H9 (cell line): ENCODE data around the gene SP140. TPM values are rescaled to one million over a fixed set of nuclear protein-coding genes. Genes with fewer than 3 reads are reported as not detected.
"Not testable (repeated sequence)": the region's sequence is repeated elsewhere in the genome, so short reads cannot be mapped to it uniquely, and the experiment has no call there.

Source experiments
- DNase-seq: peaks from one replicate; pipeline ENCODE4 v3.0.0-alpha.2; 2017
- H2AFZ ChIP-seq: one replicate; pipeline ENCODE4 v1.6.1; 2013; ENCODE audit warnings: mild to moderate bottlenecking, low read length, control low read depth, moderate library complexity
- H2AK5ac ChIP-seq: 2 replicates; pipeline ENCODE4 v1.6.1; 2013; ENCODE audit warnings: low read length, control low read depth, mixed read lengths; ENCODE audit not compliant: insufficient read length
- H2BK120ac ChIP-seq: one replicate; pipeline ENCODE4 v1.6.1; 2013; ENCODE audit warnings: low read depth, mild to moderate bottlenecking, low read length, control low read depth, inconsistent platforms; ENCODE audit not compliant: poor library complexity, severe bottlenecking
- H2BK12ac ChIP-seq: 2 replicates; pipeline ENCODE4 v1.6.1; 2013; ENCODE audit warnings: low read length, control low read depth, mixed read lengths, low read depth; ENCODE audit not compliant: insufficient read length
- H2BK15ac ChIP-seq: 2 replicates; pipeline ENCODE4 v1.6.1; 2013; ENCODE audit warnings: low read depth, low read length, control low read depth
- H2BK20ac ChIP-seq: one replicate; pipeline ENCODE4 v1.6.1; 2013; ENCODE audit warnings: low read depth, mild to moderate bottlenecking, low read length, control low read depth, inconsistent platforms; ENCODE audit not compliant: poor library complexity, severe bottlenecking
- H2BK5ac ChIP-seq: 2 replicates; pipeline ENCODE4 v1.6.1; 2013; ENCODE audit warnings: low read length, control low read depth, mixed read lengths; ENCODE audit not compliant: insufficient read length
- H3K14ac ChIP-seq: 2 replicates; pipeline ENCODE4 v1.6.1; 2013; ENCODE audit warnings: low read length, control low read depth; ENCODE audit not compliant: insufficient read depth
- H3K18ac ChIP-seq: 2 replicates; pipeline ENCODE4 v1.6.1; 2013; ENCODE audit warnings: low read depth, mild to moderate bottlenecking, mixed read lengths, low read length, control low read depth; ENCODE audit not compliant: insufficient read length
- H3K23ac ChIP-seq: 2 replicates; pipeline ENCODE4 v1.6.1; 2013; ENCODE audit warnings: low read length, control low read depth, mixed read lengths, low read depth; ENCODE audit not compliant: insufficient read length
- H3K23me2 ChIP-seq: 2 replicates; pipeline ENCODE4 v1.6.1; 2013; ENCODE audit warnings: low read depth, mild to moderate bottlenecking, mixed read lengths, low read length, control low read depth; ENCODE audit not compliant: insufficient read length, poor library complexity, severe bottlenecking
- H3K27ac ChIP-seq: 2 replicates; pipeline ENCODE4 v1.5.1; 2013; ENCODE audit warnings: low read length, control low read depth, mixed read lengths, low read depth; ENCODE audit not compliant: insufficient read length
- H3K27me3 ChIP-seq: 2 replicates; pipeline ENCODE4 v1.6.1; 2013; ENCODE audit warnings: low read length, control low read depth, inconsistent platforms; ENCODE audit not compliant: insufficient read depth
- H3K4ac ChIP-seq: 2 replicates; pipeline ENCODE4 v1.6.1; 2013; ENCODE audit warnings: low read depth, mild to moderate bottlenecking, control low read depth, inconsistent platforms, low read length, moderate library complexity
- H3K4me1 ChIP-seq: 2 replicates; pipeline ENCODE4 v1.6.1; 2013; ENCODE audit warnings: low read length, control low read depth, inconsistent platforms; ENCODE audit not compliant: insufficient read depth
- H3K4me2 ChIP-seq: 2 replicates; pipeline ENCODE4 v1.6.1; 2013; ENCODE audit warnings: low read length, control low read depth, mixed read lengths; ENCODE audit not compliant: insufficient read length, insufficient read depth
- H3K56ac ChIP-seq: 2 replicates; pipeline ENCODE4 v1.6.1; 2013; ENCODE audit warnings: low read depth, mild to moderate bottlenecking, mixed read lengths, low read length, control low read depth; ENCODE audit not compliant: insufficient read length
- H3K79me1 ChIP-seq: 2 replicates; pipeline ENCODE4 v1.6.1; 2013; ENCODE audit warnings: low read depth, mild to moderate bottlenecking, moderate library complexity, low read length, control low read depth, inconsistent platforms; ENCODE audit not compliant: insufficient read depth, poor library complexity, severe bottlenecking
- H3K79me2 ChIP-seq: 2 replicates; pipeline ENCODE4 v1.6.1; 2013; ENCODE audit warnings: low read length, control low read depth, inconsistent platforms; ENCODE audit not compliant: insufficient read depth
- H3K9ac ChIP-seq: 2 replicates; pipeline ENCODE4 v1.6.1; 2013; ENCODE audit warnings: low read length, control low read depth, mixed read lengths; ENCODE audit not compliant: insufficient read length; ENCODE audit errors: extremely low read depth
- H3K9me3 ChIP-seq: one replicate; pipeline ENCODE4 v1.6.1; 2013; ENCODE audit warnings: low read depth, low read length, inconsistent platforms; ENCODE audit not compliant: control insufficient read depth
- H3T11ph ChIP-seq: one replicate; pipeline ENCODE4 v1.6.1; 2013; ENCODE audit warnings: mild to moderate bottlenecking, low read length, control low read depth, inconsistent platforms
- H4K20me1 ChIP-seq: one replicate; pipeline ENCODE4 v1.6.1; 2013; ENCODE audit not compliant: control insufficient read depth, insufficient read length, insufficient read depth
- H4K5ac ChIP-seq: 2 replicates; pipeline ENCODE4 v1.6.1; 2013; ENCODE audit warnings: low read depth, mild to moderate bottlenecking, mixed read lengths, low read length, control low read depth; ENCODE audit not compliant: insufficient read length
- H4K8ac ChIP-seq: replicated peaks from 2 replicates; pipeline ENCODE4 v1.6.1; 2013; ENCODE audit warnings: low read length, control low read depth, mixed read lengths, low read depth; ENCODE audit not compliant: insufficient read length
- H4K91ac ChIP-seq: 2 replicates; pipeline ENCODE4 v1.6.1; 2013; ENCODE audit warnings: low read depth, mild to moderate bottlenecking, moderate library complexity, mixed read lengths, low read length, control low read depth; ENCODE audit not compliant: insufficient read length
- H3K27ac Mint-ChIP-seq, 3 experiments: 2 replicates in 2 of 3; 3 replicates in 1 of 3; pipeline ENCODE4 v1.8.0; 2020 to 2021; ENCODE audit warnings: mixed read lengths in 3 of 3, mild to moderate bottlenecking in 1 of 3, moderate library complexity in 1 of 3
- H3K27me3 Mint-ChIP-seq: 2 replicates; pipeline ENCODE4 v1.8.0; 2021; ENCODE audit warnings: low read depth, mild to moderate bottlenecking, moderate library complexity, mixed read lengths
- H3K36me3 Mint-ChIP-seq, 3 experiments: 2 replicates in 2 of 3; 3 replicates in 1 of 3; pipeline ENCODE4 v1.8.0; 2020 to 2021; ENCODE audit warnings: low read depth in 3 of 3, mixed read lengths in 3 of 3; ENCODE audit not compliant: insufficient read depth in 1 of 3
- H3K4me1 Mint-ChIP-seq, 2 experiments: 2 replicates each; pipeline ENCODE4 v1.8.0; 2020; ENCODE audit warnings: mixed read lengths in 2 of 2
- H3K4me3 Mint-ChIP-seq, 2 experiments: 2 replicates in 1 of 2; 3 replicates in 1 of 2; pipeline ENCODE4 v1.8.0; 2020 to 2021; ENCODE audit warnings: mild to moderate bottlenecking in 2 of 2, mixed read lengths in 2 of 2, moderate library complexity in 1 of 2
- H3K9me3 Mint-ChIP-seq, 2 experiments: 2 replicates in 1 of 2; 3 replicates in 1 of 2; pipeline ENCODE4 v1.8.0; 2020; ENCODE audit warnings: mild to moderate bottlenecking in 2 of 2, mixed read lengths in 2 of 2, moderate library complexity in 1 of 2
- WGBS: extraction: QIAGEN DNeasy Blood & Tissue Kit; methylation state at CpG from one replicate; pipeline ENCODE4 v1.1.7; 2013; ENCODE audit warnings: missing lambda C conversion rate, low lambda C conversion rate, mixed read lengths; ENCODE audit not compliant: insufficient read length; ENCODE audit errors: extremely low coverage; 5-methylcytosine and 5-hydroxymethylcytosine counted together
- total RNA-seq: library from RNA; stranded (reverse); gene quantifications from 2 replicates; pipeline ENCODE4 v1.2.1, GENCODE V29; 2021
- TF ChIP-seq, protein P1 (sequence below): fragments of 200-600 bp; sonication (generic); conservative IDR thresholded peaks from 3 replicates; pipeline ENCODE4 v1.8.0; 2021; ENCODE audit warnings: antibody characterized with exemption, mild to moderate bottlenecking

The SP140 gene
- total RNA-seq, 1 experiment from 2014 or later = 0.31 TPM

GRCh38 chr2:230286048-230286447 lies 60.5 kb downstream of the SP140 start:
- no CpG with 5 or more reads among the region's 3 CpGs for WGBS
- no peak overlapping the region for H3K4ac ChIP-seq
- H3K79me1 ChIP-seq = no peaks in the 10 kb centered on the region
- H3K27me3 Mint-ChIP-seq = no peaks in the 10 kb centered on the region
- H2AK5ac ChIP-seq = no peak overlapping the region
- H3K9me3 Mint-ChIP-seq = peaks cover 0 to 6% of the 10 kb centered on the region in 2 experiments; a peak in 2 of 5 replicates
- no peak for DNase-seq
- H4K20me1 ChIP-seq = no peaks in the 10 kb centered on the region
- no peaks in the 10 kb centered on the region for H3K9me3 ChIP-seq
- H3K14ac ChIP-seq = no peak overlapping the region
- H3K23me2 ChIP-seq = no peaks in the 10 kb centered on the region
- no peak overlapping the region for H4K5ac ChIP-seq
- H3K9ac ChIP-seq = no peak overlapping the region
- H2BK120ac ChIP-seq = no peak overlapping the region
- H3K18ac ChIP-seq = no peak overlapping the region
- no peak overlapping the region for H2BK15ac ChIP-seq
- H3K4me1 Mint-ChIP-seq = no peaks in the 10 kb centered on the region
- H3K4me1 ChIP-seq = no peaks in the 10 kb centered on the region
- H2BK20ac ChIP-seq = no peak overlapping the region
- TF ChIP-seq, protein P1, sequence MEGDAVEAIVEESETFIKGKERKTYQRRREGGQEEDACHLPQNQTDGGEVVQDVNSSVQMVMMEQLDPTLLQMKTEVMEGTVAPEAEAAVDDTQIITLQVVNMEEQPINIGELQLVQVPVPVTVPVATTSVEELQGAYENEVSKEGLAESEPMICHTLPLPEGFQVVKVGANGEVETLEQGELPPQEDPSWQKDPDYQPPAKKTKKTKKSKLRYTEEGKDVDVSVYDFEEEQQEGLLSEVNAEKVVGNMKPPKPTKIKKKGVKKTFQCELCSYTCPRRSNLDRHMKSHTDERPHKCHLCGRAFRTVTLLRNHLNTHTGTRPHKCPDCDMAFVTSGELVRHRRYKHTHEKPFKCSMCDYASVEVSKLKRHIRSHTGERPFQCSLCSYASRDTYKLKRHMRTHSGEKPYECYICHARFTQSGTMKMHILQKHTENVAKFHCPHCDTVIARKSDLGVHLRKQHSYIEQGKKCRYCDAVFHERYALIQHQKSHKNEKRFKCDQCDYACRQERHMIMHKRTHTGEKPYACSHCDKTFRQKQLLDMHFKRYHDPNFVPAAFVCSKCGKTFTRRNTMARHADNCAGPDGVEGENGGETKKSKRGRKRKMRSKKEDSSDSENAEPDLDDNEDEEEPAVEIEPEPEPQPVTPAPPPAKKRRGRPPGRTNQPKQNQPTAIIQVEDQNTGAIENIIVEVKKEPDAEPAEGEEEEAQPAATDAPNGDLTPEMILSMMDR = no peak
- H4K8ac ChIP-seq = no peak overlapping the region
- H3K56ac ChIP-seq = no peak overlapping the region
- no peak overlapping the region for H3K23ac ChIP-seq
- no peak overlapping the region for H3K4me2 ChIP-seq
- no peak overlapping the region for H3K27ac ChIP-seq
- no peaks in the 10 kb centered on the region; a peak in 1 of 7 replicates for H3K36me3 Mint-ChIP-seq
- H3K79me2 ChIP-seq = no peaks in the 10 kb centered on the region
- no peak overlapping the region for H4K91ac ChIP-seq
- H2AFZ ChIP-seq = no peak overlapping the region
- H3K27me3 ChIP-seq = no peaks in the 10 kb centered on the region
- no peak overlapping the region for H3K4me3 Mint-ChIP-seq
- H3T11ph ChIP-seq = no peak overlapping the region
- no peak overlapping the region for H2BK12ac ChIP-seq
- no peak overlapping the region for H3K27ac Mint-ChIP-seq
- H2BK5ac ChIP-seq = no peak overlapping the region

DNA sequence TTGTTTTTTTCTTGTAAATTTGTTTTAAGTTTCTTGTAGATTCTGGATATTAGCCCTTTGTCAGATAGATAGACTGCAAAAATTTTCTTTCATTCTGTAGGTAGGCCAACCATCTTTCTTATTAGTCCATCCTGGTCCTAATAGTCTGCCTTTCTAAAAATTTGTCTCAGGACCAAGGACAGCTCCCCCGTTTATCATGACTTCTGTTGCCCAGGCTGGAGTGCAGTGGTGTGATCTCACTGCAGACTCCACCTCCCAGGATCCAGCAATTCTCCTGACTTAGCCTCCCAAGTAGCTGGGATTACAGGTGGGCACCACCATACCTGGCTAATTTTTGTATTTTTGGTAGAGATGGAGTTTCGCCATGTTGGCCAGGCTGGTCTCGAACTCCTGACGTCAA lies 63.8 kb downstream of the SP140 start:
- H3K27ac Mint-ChIP-seq, H3K56ac ChIP-seq, H3K27ac ChIP-seq, H3T11ph ChIP-seq, H2BK120ac ChIP-seq, H3K23me2 ChIP-seq, H3K23ac ChIP-seq, H4K91ac ChIP-seq, H3K4me2 ChIP-seq, H3K4me3 Mint-ChIP-seq, H3K9me3 Mint-ChIP-seq, H2BK5ac ChIP-seq, H3K4ac ChIP-seq, H3K27me3 ChIP-seq, H3K79me2 ChIP-seq, H3K79me1 ChIP-seq, H3K4me1 Mint-ChIP-seq, H3K9ac ChIP-seq, H3K27me3 Mint-ChIP-seq, H2AK5ac ChIP-seq, H2BK20ac ChIP-seq, H3K18ac ChIP-seq, H4K20me1 ChIP-seq, H4K5ac ChIP-seq, DNase-seq, H3K14ac ChIP-seq, H2AFZ ChIP-seq, H3K4me1 ChIP-seq, H4K8ac ChIP-seq, H3K9me3 ChIP-seq, H3K36me3 Mint-ChIP-seq, H2BK12ac ChIP-seq, H2BK15ac ChIP-seq: not testable (repeated sequence)
- no CpG with 5 or more reads among the region's 4 CpGs for WGBS
